Neuronal stem cell (in vitro differentiated cells): ENCODE measurements around the gene EIF6.

Source experiments
- DNase-seq: peaks from one replicate; pipeline ENCODE4 v3.0.0-alpha.2; 2013; ENCODE audit warnings: low spot score
- H2AFZ ChIP-seq: one replicate; pipeline ENCODE4 v1.6.1; 2013; ENCODE audit warnings: mild to moderate bottlenecking, low read length, inconsistent platforms
- H2AK5ac ChIP-seq: 2 replicates; pipeline ENCODE4 v1.6.1; 2013; ENCODE audit warnings: low read depth, mild to moderate bottlenecking, inconsistent platforms, low read length, moderate library complexity, mixed read lengths
- H2BK120ac ChIP-seq: 2 replicates; pipeline ENCODE4 v1.6.1; 2013; ENCODE audit warnings: low read depth, mild to moderate bottlenecking, inconsistent platforms, low read length, moderate library complexity, mixed read lengths
- H2BK12ac ChIP-seq: one replicate; pipeline ENCODE4 v1.6.1; 2013; ENCODE audit warnings: low read length, inconsistent platforms
- H2BK15ac ChIP-seq: 2 replicates; pipeline ENCODE4 v1.6.1; 2013; ENCODE audit warnings: mild to moderate bottlenecking, low read length, inconsistent platforms, mixed read lengths
- H2BK5ac ChIP-seq: one replicate; pipeline ENCODE4 v1.6.1; 2013; ENCODE audit warnings: inconsistent platforms, mild to moderate bottlenecking, low read length, moderate library complexity
- H3K14ac ChIP-seq: one replicate; pipeline ENCODE4 v1.6.1; 2013; ENCODE audit warnings: low read length, inconsistent platforms
- H3K18ac ChIP-seq: 2 replicates; pipeline ENCODE4 v1.6.1; 2013; ENCODE audit warnings: low read length, inconsistent platforms
- H3K23ac ChIP-seq: 2 replicates; pipeline ENCODE4 v1.6.1; 2013; ENCODE audit warnings: low read depth, mild to moderate bottlenecking, mixed read lengths, low read length, inconsistent platforms; ENCODE audit not compliant: poor library complexity
- H3K27ac ChIP-seq: replicated peaks from 3 replicates; pipeline ENCODE4 v1.5.1; 2013; ENCODE audit warnings: low read length, inconsistent platforms
- H3K27me3 ChIP-seq, 3 experiments: 2 replicates each; pipeline ENCODE4 v1.6.1; 2013; ENCODE audit warnings: low read length in 3 of 3, mild to moderate bottlenecking in 2 of 3, inconsistent platforms in 1 of 3, low read depth in 1 of 3, mixed read lengths in 1 of 3, moderate library complexity in 1 of 3; ENCODE audit not compliant: control insufficient read depth in 3 of 3, insufficient read depth in 3 of 3
- H3K36me3 ChIP-seq, 2 donors: replicated peaks in 1 of 2; 2 replicates each; pipeline ENCODE4 v1.6.1; 2013; ENCODE audit warnings: low read length in 2 of 2; ENCODE audit not compliant: control insufficient read depth in 2 of 2, insufficient read depth in 2 of 2
- H3K4ac ChIP-seq: 2 replicates; pipeline ENCODE4 v1.6.1; 2013; ENCODE audit warnings: inconsistent platforms, mild to moderate bottlenecking, low read length, moderate library complexity
- H3K4me1 ChIP-seq, 2 donors: 1 replicate in 1 of 2; 2 replicates in 1 of 2; pipeline ENCODE4 v1.6.1; 2013; ENCODE audit warnings: low read length in 2 of 2, low read depth in 1 of 2; ENCODE audit not compliant: control insufficient read depth in 2 of 2, insufficient read depth in 1 of 2
- H3K4me2 ChIP-seq: one replicate; pipeline ENCODE4 v1.6.1; 2013; ENCODE audit warnings: mild to moderate bottlenecking, low read length, inconsistent platforms; ENCODE audit not compliant: insufficient read depth, poor library complexity, severe bottlenecking
- H3K4me3 ChIP-seq, 2 donors: 2 replicates each; pipeline ENCODE4 v1.5.1; 2013; ENCODE audit warnings: low read length in 2 of 2, mild to moderate bottlenecking in 2 of 2, inconsistent platforms in 1 of 2, moderate library complexity in 1 of 2
- H3K79me1 ChIP-seq: one replicate; pipeline ENCODE4 v1.6.1; 2013; ENCODE audit warnings: low read depth, mild to moderate bottlenecking, inconsistent platforms, low read length, moderate library complexity
- H3K9ac ChIP-seq: one replicate; pipeline ENCODE4 v1.6.1; 2013; ENCODE audit warnings: mild to moderate bottlenecking, low read depth, low read length, inconsistent platforms; ENCODE audit not compliant: poor library complexity
- H3K9me3 ChIP-seq, 2 donors: replicated peaks in 1 of 2; 2 replicates each; pipeline versions ENCODE3 to v1.6.1; 2013; ENCODE audit warnings: low read length in 2 of 2, mild to moderate bottlenecking in 2 of 2, inconsistent platforms in 1 of 2, low read depth in 1 of 2, mixed read lengths in 1 of 2, moderate library complexity in 1 of 2; ENCODE audit not compliant: control insufficient read depth in 2 of 2, insufficient read depth in 1 of 2
- H4K8ac ChIP-seq: one replicate; pipeline ENCODE4 v1.6.1; 2013; ENCODE audit warnings: low read depth, mild to moderate bottlenecking, inconsistent platforms, low read length, moderate library complexity
- H4K91ac ChIP-seq: one replicate; pipeline ENCODE4 v1.6.1; 2013; ENCODE audit warnings: low read length, low read depth, mild to moderate bottlenecking, inconsistent platforms; ENCODE audit not compliant: poor library complexity
- WGBS, 2 donors: extraction: QIAGEN DNeasy Blood & Tissue Kit; methylation state at CpG; one replicate each; pipeline ENCODE4 v1.1.7; 2013; ENCODE audit warnings: missing lambda C conversion rate in 2 of 2, mixed read lengths in 1 of 2; ENCODE audit not compliant: insufficient read length in 2 of 2, insufficient replicate concordance in 1 of 2; ENCODE audit errors: extremely low coverage in 2 of 2; 5-methylcytosine and 5-hydroxymethylcytosine counted together

The EIF6 gene

DNA sequence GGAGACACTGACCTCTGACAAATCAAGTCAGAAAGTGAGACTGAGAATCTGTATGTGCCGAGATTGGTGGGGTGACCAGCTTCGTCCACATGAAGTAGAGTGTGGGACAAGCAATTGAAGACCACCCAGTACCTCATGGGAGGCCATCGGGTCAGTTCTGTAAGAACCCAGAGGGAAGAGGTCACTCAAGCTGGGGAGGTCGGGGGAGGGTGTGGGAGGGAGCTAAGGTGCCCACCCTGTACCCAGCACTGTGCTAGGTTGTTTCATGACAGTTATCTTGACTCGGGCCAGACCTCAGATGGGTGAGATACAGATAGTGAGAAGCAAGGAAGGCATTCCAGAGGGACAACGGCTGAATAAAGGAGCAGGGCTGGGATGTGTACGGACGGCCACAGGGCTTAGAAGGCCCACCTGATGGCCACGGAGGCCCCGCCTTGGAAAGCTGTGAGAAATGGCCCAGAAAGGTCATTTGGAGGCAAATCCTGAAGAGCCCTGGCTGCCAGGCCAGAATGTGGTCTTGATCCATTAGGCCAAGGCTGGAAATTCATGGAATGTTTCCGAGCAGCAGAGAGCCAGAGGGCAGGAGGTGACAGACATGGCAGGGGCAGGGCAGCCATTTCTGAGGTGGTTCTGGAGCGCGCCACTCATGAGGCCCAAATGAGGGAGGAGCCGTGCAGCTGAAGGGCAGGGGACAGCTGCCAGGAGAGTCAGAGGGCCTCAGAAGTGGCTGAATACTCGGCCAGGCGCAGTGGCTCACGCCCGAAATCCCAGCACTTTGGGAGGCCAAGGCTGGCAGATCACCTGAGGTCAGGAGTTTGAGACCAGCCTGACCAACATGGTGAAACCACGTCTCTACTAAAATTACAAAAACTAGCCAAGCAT lies 14.3 kb downstream of the EIF6 start:
- H2BK120ac ChIP-seq, result no peak overlapping the region
- no CpG with 5 or more reads among the region's 19 CpGs for WGBS, 2 donors
- no peak overlapping the region for H3K4me2 ChIP-seq
- H3K9me3 ChIP-seq, result no peaks in the 10 kb centered on the region
- H3K36me3 ChIP-seq, result peaks cover 0 to 5% of the 10 kb centered on the region in 2 donors
- H3K4me1 ChIP-seq, result peaks cover 1 to 2% of the 10 kb centered on the region in 2 donors
- H3K18ac ChIP-seq, result no peak overlapping the region
- H3K27me3 ChIP-seq, result no peaks in the 10 kb centered on the region
- H2AFZ ChIP-seq, result no peak overlapping the region
- no peak overlapping the region for H4K91ac ChIP-seq
- peak overlapping the region; percentile 18 for H2AK5ac ChIP-seq
- H2BK5ac ChIP-seq, result no peak overlapping the region
- no peak overlapping the region for H4K8ac ChIP-seq
- H3K79me1 ChIP-seq, result no peaks in the 10 kb centered on the region
- H3K9ac ChIP-seq, result no peak overlapping the region
- DNase-seq, result no peak
- H3K4me3 ChIP-seq, result no peak overlapping the region
- H3K14ac ChIP-seq, result no peak overlapping the region
- H2BK15ac ChIP-seq, result no peak overlapping the region
- no peak overlapping the region for H3K27ac ChIP-seq
- H3K4ac ChIP-seq, result no peak overlapping the region
- H2BK12ac ChIP-seq, result no peak overlapping the region
- no peak overlapping the region for H3K23ac ChIP-seq

DNA sequence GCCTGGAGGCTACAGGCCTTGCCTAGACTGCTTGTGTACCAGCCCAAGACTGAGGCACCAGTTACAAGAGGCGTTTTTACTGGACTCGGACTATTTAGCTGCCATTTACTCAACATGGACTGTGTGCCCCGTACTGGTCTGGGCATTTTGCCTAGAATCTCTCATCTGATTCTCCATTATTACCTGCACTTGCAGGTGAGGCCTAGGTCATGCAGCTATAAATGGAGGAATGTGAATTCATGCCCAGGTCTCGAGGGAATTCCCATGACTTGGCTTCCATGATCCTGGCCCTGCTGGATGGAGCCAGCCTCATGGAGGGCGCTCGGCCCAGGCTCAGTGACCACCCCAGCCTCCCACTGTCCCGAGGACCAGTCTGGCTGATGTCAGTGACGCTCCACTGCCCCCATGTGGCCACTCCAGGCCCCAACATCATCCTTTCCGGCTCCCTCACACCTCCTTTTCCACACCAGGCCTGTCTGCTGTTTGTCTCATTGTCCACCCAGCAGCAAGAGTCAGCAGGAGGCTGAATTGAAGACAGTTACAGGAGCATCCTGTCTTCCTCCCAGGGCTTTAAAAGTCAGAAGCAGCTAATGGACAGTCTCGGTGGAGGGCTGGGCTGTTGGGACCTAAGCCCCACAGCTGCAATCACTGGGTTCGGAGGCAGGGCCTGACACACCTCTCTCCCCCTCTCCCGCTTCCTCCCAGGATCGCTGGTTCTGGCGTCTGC lies 15.4 kb downstream of the EIF6 start:
- Histone ChIP-seq H4K8ac (no peak overlapping the region), H3K4me3 (no peak overlapping the region), H3K27ac (no peak overlapping the region), H3K4ac (no peak overlapping the region), H3K4me2 (no peak overlapping the region), H3K27me3 (no peaks in the 10 kb centered on the region), H3K9me3 (no peaks in the 10 kb centered on the region), H3K79me1 (no peaks in the 10 kb centered on the region), H4K91ac (no peak overlapping the region), H2AK5ac (no peak overlapping the region), H3K36me3 (no peaks in the 10 kb centered on the region), H2BK120ac (no peak overlapping the region), H2AFZ (peak overlapping the region; percentile 68), H2BK15ac (no peak overlapping the region), H2BK5ac (no peak overlapping the region), H3K14ac (no peak overlapping the region), H3K18ac (no peak overlapping the region), H3K23ac (no peak overlapping the region), H3K4me1 (peaks cover 2 to 5% of the 10 kb centered on the region in 2 donors), H2BK12ac (no peak overlapping the region), H3K9ac (no peak overlapping the region)
- WGBS, 2 donors, result no CpG with 5 or more reads among the region's 14 CpGs
- peak; percentile 77 for DNase-seq

DNA sequence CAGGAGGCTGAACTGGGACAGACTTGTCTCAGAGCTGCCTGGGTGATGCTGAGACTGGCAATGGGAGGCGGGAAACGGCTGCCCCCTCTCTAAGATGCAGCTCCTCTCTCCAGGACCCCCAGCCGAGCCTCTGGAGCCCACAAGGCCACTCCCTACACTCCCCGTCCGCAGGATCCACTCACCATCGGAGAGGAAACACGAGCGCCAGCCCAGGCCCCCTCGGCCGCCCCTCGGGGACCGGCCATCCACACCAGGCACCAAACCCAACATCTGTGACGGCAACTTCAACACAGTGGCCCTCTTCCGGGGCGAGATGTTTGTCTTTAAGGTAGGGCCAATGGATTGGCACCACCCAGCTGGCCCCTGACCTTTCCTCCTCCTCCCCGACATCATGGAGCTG lies 17.5 kb downstream of the EIF6 start:
- no peaks in the 10 kb centered on the region for H3K9me3 ChIP-seq
- H3K23ac ChIP-seq, result no peak overlapping the region
- no peak overlapping the region for H3K4me3 ChIP-seq
- H3K36me3 ChIP-seq, result no peaks in the 10 kb centered on the region
- no peak overlapping the region for H2BK12ac ChIP-seq
- no CpG with 5 or more reads among the region's 16 CpGs for WGBS, 2 donors
- H3K9ac ChIP-seq, result no peak overlapping the region
- no peak for DNase-seq
- H2BK15ac ChIP-seq, result peak overlapping the region; percentile 62
- no peak overlapping the region for H3K18ac ChIP-seq
- no peaks in the 10 kb centered on the region for H3K27me3 ChIP-seq
- H3K4me2 ChIP-seq, result no peak overlapping the region
- no peak overlapping the region for H3K27ac ChIP-seq
- H2BK120ac ChIP-seq, result no peak overlapping the region
- H2AK5ac ChIP-seq, result peak overlapping the region; percentile 58
- no peak overlapping the region for H2BK5ac ChIP-seq
- H3K79me1 ChIP-seq, result no peaks in the 10 kb centered on the region
- no peak overlapping the region for H3K14ac ChIP-seq
- H4K91ac ChIP-seq, result no peak overlapping the region
- peaks cover 10 to 15% of the 10 kb centered on the region in 2 donors for H3K4me1 ChIP-seq
- H2AFZ ChIP-seq, result no peak overlapping the region
- no peak overlapping the region for H3K4ac ChIP-seq
- no peak overlapping the region for H4K8ac ChIP-seq

DNA sequence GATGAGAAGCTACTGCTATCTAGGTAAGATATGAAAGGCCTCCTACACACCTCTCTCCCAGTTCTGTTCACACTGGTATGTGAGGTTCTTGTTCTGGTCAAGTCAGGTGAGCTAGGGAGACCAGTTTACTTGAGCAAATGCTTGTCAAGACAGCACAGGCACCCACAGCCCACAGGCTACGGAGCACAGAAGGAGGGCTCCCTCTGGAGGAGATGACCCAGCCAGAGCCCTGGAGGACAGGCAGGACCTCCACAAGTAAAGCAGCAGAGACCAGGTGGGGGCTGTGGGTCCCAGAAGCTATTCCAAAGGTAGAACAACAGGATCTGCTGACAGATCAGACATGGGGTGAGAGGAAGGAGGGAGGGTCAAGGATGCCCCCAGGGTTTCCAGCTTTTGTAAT lies 19.8 kb downstream of the EIF6 start:
- no peak overlapping the region for H3K9ac ChIP-seq
- no peaks in the 10 kb centered on the region for H3K9me3 ChIP-seq
- H2AFZ ChIP-seq, result no peak overlapping the region
- H3K4me3 ChIP-seq, result no peak overlapping the region
- H3K14ac ChIP-seq, result no peak overlapping the region
- no peak overlapping the region for H3K23ac ChIP-seq
- peaks cover 10 to 34% of the 10 kb centered on the region in 2 donors for H3K4me1 ChIP-seq
- H3K4me2 ChIP-seq, result no peak overlapping the region
- no peak overlapping the region for H3K4ac ChIP-seq
- DNase-seq, result no peak
- H2BK15ac ChIP-seq, result no peak overlapping the region
- H3K36me3 ChIP-seq, result no peaks in the 10 kb centered on the region
- no peaks in the 10 kb centered on the region for H3K27me3 ChIP-seq
- no peaks in the 10 kb centered on the region for H3K79me1 ChIP-seq
- H2BK5ac ChIP-seq, result no peak overlapping the region
- peak overlapping the region; percentile 2 for H3K18ac ChIP-seq
- no peak overlapping the region for H4K8ac ChIP-seq
- no peak overlapping the region for H3K27ac ChIP-seq
- H4K91ac ChIP-seq, result no peak overlapping the region
- no peak overlapping the region for H2BK120ac ChIP-seq
- H2AK5ac ChIP-seq, result no peak overlapping the region
- H2BK12ac ChIP-seq, result no peak overlapping the region
- no CpG with 5 or more reads among the region's 1 CpG for WGBS, 2 donors
